Lower lobe of right lung (tissue), 2 donors: ENCODE measurements around the gene THBS1. TPM values are rescaled to one million over a fixed set of nuclear protein-coding genes. Genes with fewer than 3 reads are reported as not detected.

Experiments used
- ATAC-seq, 2 donors: fragments of 200-7000 bp; cut with Tn5 transposase; one replicate each; pipeline ENCODE4 v1.9.1; 2020 to 2022; ENCODE audit warnings: mild to moderate bottlenecking in 2 of 2, moderate library complexity in 2 of 2
- DNase-seq: peaks from one replicate; pipeline ENCODE4 v3.0.0-alpha.2; 2020
- H3K27ac ChIP-seq: fragments of 200-600 bp; one replicate; pipeline ENCODE4 v1.8.0; 2022
- H3K27me3 ChIP-seq: fragments of 200-600 bp; one replicate; pipeline ENCODE4 v1.8.0; 2022; ENCODE audit warnings: low read depth
- H3K36me3 ChIP-seq: fragments of 200-600 bp; one replicate; pipeline ENCODE4 v1.8.0; 2022; ENCODE audit warnings: mild to moderate bottlenecking
- H3K4me1 ChIP-seq: fragments of 200-600 bp; one replicate; pipeline ENCODE4 v1.8.0; 2022
- H3K4me3 ChIP-seq: fragments of 200-600 bp; one replicate; pipeline ENCODE4 v1.8.0; 2022; ENCODE audit warnings: mild to moderate bottlenecking
- H3K9me3 ChIP-seq: fragments of 200-600 bp; one replicate; pipeline ENCODE4 v1.8.0; 2022
- intact Hi-C: fragments of 100-400 bp; cut with DNase I; formaldehyde crosslinking; loops from one replicate; pipeline ENCODE4 v1.11.0; 2022
- total RNA-seq: library from RNA; stranded (reverse); fragmentation: NEBNext Ultra II Directional; extraction: Animal tissue kit (Norgen Biotek cat#: 25700); gene quantifications from one replicate; pipeline ENCODE4 v1.2.1, GENCODE V29; 2021
- TF ChIP-seq, protein P1 (sequence below): fragments of 200-600 bp; IDR thresholded peaks from one replicate; pipeline ENCODE4 v1.8.0; 2022; ENCODE audit warnings: antibody characterized with exemption, mild to moderate bottlenecking
- donor health status: DM: no; HTN: yes; CAD: no; lungs with severe emphysema.

Gene THBS1
- total RNA-seq, 1 donor from 2014 or later, result 226 TPM

DNA sequence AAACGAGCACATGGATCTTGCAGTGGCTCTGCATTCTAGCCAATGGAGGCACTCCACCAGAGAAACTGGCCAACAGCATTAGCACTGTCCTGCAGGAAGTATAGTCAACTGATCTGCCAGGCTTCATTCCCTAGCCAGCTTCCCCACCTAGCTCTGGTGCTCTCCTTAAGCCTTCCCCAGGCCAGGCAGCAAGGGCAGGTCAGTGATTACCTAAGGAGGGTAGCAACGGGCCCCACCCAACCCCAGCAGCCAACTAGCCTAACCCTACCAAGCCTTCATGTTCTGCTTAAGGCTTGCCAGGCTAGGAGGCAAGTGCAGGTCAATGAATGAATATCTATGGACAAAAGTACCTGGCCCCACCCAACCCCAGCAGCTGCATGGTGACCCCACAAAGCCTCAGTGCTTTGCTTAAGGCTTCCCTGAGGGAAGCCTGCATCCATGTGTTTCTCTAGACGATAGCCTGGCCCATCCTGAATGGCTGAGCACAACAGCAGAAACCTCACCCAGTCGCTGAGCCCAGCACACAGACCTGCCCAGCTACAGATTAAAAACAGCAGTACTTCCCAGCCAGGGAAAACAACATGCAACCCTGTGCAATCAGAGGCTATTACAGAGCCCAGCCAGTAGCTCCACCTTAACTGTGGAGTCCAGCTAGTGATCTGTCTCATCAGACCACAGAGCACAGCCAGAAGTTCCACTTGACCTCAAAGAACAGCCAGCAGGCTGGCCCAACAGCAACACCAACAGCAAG, 28.5 kb downstream of the THBS1 start:
- TF ChIP-seq, protein P1, sequence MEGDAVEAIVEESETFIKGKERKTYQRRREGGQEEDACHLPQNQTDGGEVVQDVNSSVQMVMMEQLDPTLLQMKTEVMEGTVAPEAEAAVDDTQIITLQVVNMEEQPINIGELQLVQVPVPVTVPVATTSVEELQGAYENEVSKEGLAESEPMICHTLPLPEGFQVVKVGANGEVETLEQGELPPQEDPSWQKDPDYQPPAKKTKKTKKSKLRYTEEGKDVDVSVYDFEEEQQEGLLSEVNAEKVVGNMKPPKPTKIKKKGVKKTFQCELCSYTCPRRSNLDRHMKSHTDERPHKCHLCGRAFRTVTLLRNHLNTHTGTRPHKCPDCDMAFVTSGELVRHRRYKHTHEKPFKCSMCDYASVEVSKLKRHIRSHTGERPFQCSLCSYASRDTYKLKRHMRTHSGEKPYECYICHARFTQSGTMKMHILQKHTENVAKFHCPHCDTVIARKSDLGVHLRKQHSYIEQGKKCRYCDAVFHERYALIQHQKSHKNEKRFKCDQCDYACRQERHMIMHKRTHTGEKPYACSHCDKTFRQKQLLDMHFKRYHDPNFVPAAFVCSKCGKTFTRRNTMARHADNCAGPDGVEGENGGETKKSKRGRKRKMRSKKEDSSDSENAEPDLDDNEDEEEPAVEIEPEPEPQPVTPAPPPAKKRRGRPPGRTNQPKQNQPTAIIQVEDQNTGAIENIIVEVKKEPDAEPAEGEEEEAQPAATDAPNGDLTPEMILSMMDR, result no peak
- intact Hi-C loops, result no loop called here
- H3K27me3 ChIP-seq, result no peaks in the 10 kb centered on the region
- H3K4me3 ChIP-seq, result no peak overlapping the region
- peaks cover 22% of the 10 kb centered on the region for H3K9me3 ChIP-seq
- H3K4me1 ChIP-seq, result no peaks in the 10 kb centered on the region
- no peak for ATAC-seq
- no peak for DNase-seq
- no peak overlapping the region for H3K27ac ChIP-seq
- H3K36me3 ChIP-seq, result no peaks in the 10 kb centered on the region

GRCh38 chr15:39610665-39611064, 29.8 kb downstream of the THBS1 start:
- Histone ChIP-seq H3K4me1 (no peaks in the 10 kb centered on the region), H3K27ac (no peak overlapping the region), H3K4me3 (no peak overlapping the region), H3K9me3 (peaks cover 22% of the 10 kb centered on the region), H3K27me3 (no peaks in the 10 kb centered on the region), H3K36me3 (no peaks in the 10 kb centered on the region)
- intact Hi-C loops, result no loop called here
- DNase-seq (no peak), ATAC-seq (no peak)
- TF ChIP-seq, protein P1, result no peak

- TF ChIP-seq, protein P1, result no peak
- no peak for ATAC-seq
- no peak for DNase-seq
- no peaks in the 10 kb centered on the region for H3K4me1 ChIP-seq
- intact Hi-C loops, result no loop called here
- H3K4me3 ChIP-seq, result no peak overlapping the region
- H3K36me3 ChIP-seq, result no peaks in the 10 kb centered on the region
- H3K9me3 ChIP-seq, result peaks cover 22% of the 10 kb centered on the region
- H3K27ac ChIP-seq, result no peak overlapping the region
- H3K27me3 ChIP-seq, result no peaks in the 10 kb centered on the region
Observed at GRCh38 chr15:39613271-39613670, 32.4 kb downstream of the THBS1 start.

DNA sequence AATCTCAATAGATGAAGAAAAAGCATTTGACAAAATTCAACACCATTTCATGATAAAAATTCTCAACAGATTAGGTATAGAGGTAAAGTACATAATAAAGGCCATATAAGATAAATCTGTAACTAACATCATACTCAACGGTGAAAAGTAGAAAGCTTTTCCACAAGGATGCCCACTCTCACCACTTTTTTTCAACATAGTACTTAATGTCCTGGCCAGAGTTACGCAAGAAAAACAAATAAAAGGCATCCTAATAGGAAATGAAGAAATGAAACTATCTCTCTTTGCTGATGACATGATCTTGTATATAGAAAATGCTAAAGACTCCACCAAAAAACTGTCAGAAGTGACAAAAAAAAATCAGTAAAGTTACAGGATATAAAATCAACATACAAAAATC, 33.0 kb downstream of the THBS1 start:
- Histone ChIP-seq H3K27me3 (no peaks in the 10 kb centered on the region), H3K4me1 (no peaks in the 10 kb centered on the region), H3K36me3 (no peaks in the 10 kb centered on the region), H3K9me3 (peaks cover 22% of the 10 kb centered on the region), H3K27ac (no peak overlapping the region), H3K4me3 (no peak overlapping the region)
- intact Hi-C loops, result no loop called here
- TF ChIP-seq, protein P1, result no peak
- no peak for DNase-seq
- no peak for ATAC-seq

GRCh38 chr15:39616731-39617455, 36.0 kb downstream of the THBS1 start:
- no peaks in the 10 kb centered on the region for H3K27me3 ChIP-seq
- no peaks in the 10 kb centered on the region for H3K4me1 ChIP-seq
- no peaks in the 10 kb centered on the region for H3K9me3 ChIP-seq
- no peaks in the 10 kb centered on the region for H3K36me3 ChIP-seq
- no peak overlapping the region for H3K4me3 ChIP-seq
- DNase-seq (no peak), ATAC-seq (no peak)
- intact Hi-C loops, result no loop called here
- H3K27ac ChIP-seq, result no peak overlapping the region
- TF ChIP-seq, protein P1, result no peak
